Gastroesophageal sphincter (tissue), 4 donors: Measurements from ENCODE around the gene ATP5ME. TPM values are rescaled to one million over a fixed set of nuclear protein-coding genes. Genes with fewer than 3 reads are reported as not detected.

ENCODE experiments used
- ATAC-seq: fragments of 150-250 bp; one replicate; pipeline ENCODE4 v1.9.1; 2016; ENCODE audit warnings: mild to moderate bottlenecking, moderate library complexity
- H3K27ac ChIP-seq, 4 donors: fragments of 200-600 bp; sonication (generic) in 3 of 4; 1 replicate in 3 of 4; 2 replicates in 1 of 4; pipeline ENCODE4 v1.5.1; 2016 to 2019
- H3K27me3 ChIP-seq: fragments of 200-600 bp; sonication (generic); one replicate; pipeline ENCODE4 v1.5.1; 2019
- H3K36me3 ChIP-seq, 2 donors: fragments of 200-600 bp; sonication (generic); one replicate each; pipeline ENCODE4 v1.5.1; 2019; ENCODE audit warnings: control low read depth in 1 of 2
- H3K4me1 ChIP-seq, 3 donors: fragments of 200-600 bp; sonication (generic); 1 replicate in 2 of 3; 2 replicates in 1 of 3; pipeline ENCODE4 v1.5.1; 2016 to 2019; ENCODE audit warnings: control low read depth in 2 of 3
- H3K4me3 ChIP-seq, 2 donors: fragments of 200-600 bp; sonication (generic); one replicate each; pipeline ENCODE4 v1.5.1; 2019; ENCODE audit warnings: mild to moderate bottlenecking in 1 of 2, moderate library complexity in 1 of 2
- H3K9me3 ChIP-seq, 3 donors: fragments of 200-600 bp; sonication (generic); one replicate each; pipeline ENCODE4 v1.5.1; 2017 to 2019; ENCODE audit warnings: control low read depth in 2 of 3
- CTCF ChIP-seq, 4 experiments: fragments of 200-600 bp in 2 of 4; fragments of 450-650 bp in 2 of 4; sonication (generic) in 1 of 4; IDR thresholded peaks; one replicate each; pipeline ENCODE4 v1.5.1; 2017 to 2019; ENCODE audit warnings: antibody characterized with exemption in 4 of 4, mild to moderate bottlenecking in 2 of 4, moderate library complexity in 2 of 4
- EP300 ChIP-seq: sonication (generic); formaldehyde crosslinking; IDR thresholded peaks from one replicate; pipeline ENCODE4 v1.6.1; 2017; ENCODE audit warnings: antibody characterized with exemption, mild to moderate bottlenecking
- POLR2A ChIP-seq, 2 donors: fragments of 450-650 bp; IDR thresholded peaks; one replicate each; pipeline ENCODE4 v1.6.1; 2017; ENCODE audit warnings: antibody characterized with exemption in 2 of 2, mild to moderate bottlenecking in 2 of 2, moderate library complexity in 1 of 2
- POLR2AphosphoS5 ChIP-seq: sonication (generic); formaldehyde crosslinking; IDR thresholded peaks from one replicate; pipeline ENCODE4 v1.6.1; 2017; ENCODE audit warnings: antibody characterized with exemption
- WGBS, 2 donors: methylation state at CpG; one replicate each; pipeline ENCODE4 v1.1.5; 2018; ENCODE audit warnings: low coverage in 1 of 2; 5-methylcytosine and 5-hydroxymethylcytosine counted together
- total RNA-seq, 4 donors: library from RNA; depleted of rRNA; stranded (reverse); fragments of >200 nt; gene quantifications; one replicate each; pipeline ENCODE4 v1.1.0, GENCODE V29; 2016

The ATP5ME gene
- total RNA-seq, 4 donors from 2014 or later: 56.9 to 116 (median 106) TPM

GRCh38 chr4:680091-680490, 6.0 kb upstream of the ATP5ME start:
- TF ChIP-seq CTCF (IDR thresholded peaks at IDR 0.05) (no peak), EP300 (no peak), POLR2A (IDR thresholded peaks at IDR 0.05) (no peak), POLR2AphosphoS5 (no peak)
- no CpG with 5 or more reads among the region's 9 CpGs for WGBS, 2 donors
- no peak for ATAC-seq
- Histone ChIP-seq H3K27me3 (peaks cover 67% of the 10 kb centered on the region), H3K27ac (peak overlapping the region in 1 of 4 donors; percentile 53), H3K36me3 (no peaks in the 10 kb centered on the region), H3K4me1 (peaks cover 0 to 48% (median 19%) of the 10 kb centered on the region in 3 donors), H3K4me3 (no peak overlapping the region), H3K9me3 (no peaks in the 10 kb centered on the region)

- Histone ChIP-seq H3K9me3 (no peaks in the 10 kb centered on the region), H3K36me3 (no peaks in the 10 kb centered on the region), H3K27ac (no peak overlapping the region), H3K4me3 (no peak overlapping the region), H3K4me1 (peaks cover 0 to 49% (median 21%) of the 10 kb centered on the region in 3 donors), H3K27me3 (peaks cover 65% of the 10 kb centered on the region)
- no peak for ATAC-seq
- 77% methylated on average over 4 of the region's 11 CpGs; no CpG with 5 or more reads in 1 of the 2 donors for WGBS, 2 donors
- no peak for TF ChIP-seq POLR2AphosphoS5
- TF ChIP-seq POLR2A (IDR thresholded peaks at IDR 0.05): no peak
- TF ChIP-seq CTCF (IDR thresholded peaks at IDR 0.05): no peak
- TF ChIP-seq EP300: no peak
Measured at GRCh38 chr4:679629-680028, 5.6 kb upstream of the ATP5ME start.

GRCh38 chr4:679104-679481, 5.0 kb upstream of the ATP5ME start:
- H3K4me1 ChIP-seq: peaks cover 0 to 44% (median 20%) of the 10 kb centered on the region in 3 donors
- H3K4me3 ChIP-seq: no peak overlapping the region
- no CpG with 5 or more reads among the region's 13 CpGs for WGBS, 2 donors
- H3K36me3 ChIP-seq: no peaks in the 10 kb centered on the region
- H3K27ac ChIP-seq: no peak overlapping the region
- TF ChIP-seq EP300 (no peak), POLR2AphosphoS5 (no peak), CTCF (IDR thresholded peaks at IDR 0.05) (no peak), POLR2A (IDR thresholded peaks at IDR 0.05) (no peak)
- H3K27me3 ChIP-seq: peaks cover 60% of the 10 kb centered on the region
- no peaks in the 10 kb centered on the region for H3K9me3 ChIP-seq
- no peak for ATAC-seq

- no peaks in the 10 kb centered on the region for H3K9me3 ChIP-seq
- H3K4me1 ChIP-seq: peaks cover 0 to 41% (median 16%) of the 10 kb centered on the region in 3 donors
- 17 to 20% methylated on average over 1 of the region's 14 CpGs for WGBS, 2 donors
- no peak for ATAC-seq
- H3K36me3 ChIP-seq: no peaks in the 10 kb centered on the region
- no peak overlapping the region for H3K27ac ChIP-seq
- TF ChIP-seq POLR2A (IDR thresholded peaks at IDR 0.05) (no peak), POLR2AphosphoS5 (no peak), CTCF (IDR thresholded peaks at IDR 0.05) (no peak), EP300 (no peak)
- no peak overlapping the region for H3K4me3 ChIP-seq
- H3K27me3 ChIP-seq: peaks cover 54% of the 10 kb centered on the region
Measured at GRCh38 chr4:678331-679103, 4.4 kb upstream of the ATP5ME start.
